Measurements from ENCODE around the gene PHACTR3.

Gene PHACTR3

DNA sequence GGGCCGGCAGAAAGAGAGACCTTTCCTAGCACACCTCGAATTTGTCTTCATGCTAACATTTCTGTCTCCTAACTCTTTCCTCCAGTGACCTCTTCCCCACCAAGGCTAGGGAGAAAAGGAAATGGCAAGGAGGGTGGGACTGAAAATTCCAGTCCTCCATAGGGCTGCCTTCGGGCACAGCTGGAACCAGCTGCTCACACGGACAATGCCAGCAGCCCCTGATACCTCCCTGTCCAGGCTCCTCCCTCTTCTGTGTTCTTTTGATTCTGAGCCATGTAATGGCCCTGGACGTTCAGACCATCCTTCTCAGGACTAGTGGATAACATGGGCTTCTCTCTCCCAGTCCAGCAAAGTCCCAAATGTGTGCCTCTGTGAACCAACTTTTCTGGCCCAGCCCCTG is 29.1 kb upstream of the PHACTR3 start:
- no peak for DNase-seq

GRCh38 chr20:59575653-59576052 is 28.7 kb upstream of the PHACTR3 start:
- DNase-seq = no peak

DNA sequence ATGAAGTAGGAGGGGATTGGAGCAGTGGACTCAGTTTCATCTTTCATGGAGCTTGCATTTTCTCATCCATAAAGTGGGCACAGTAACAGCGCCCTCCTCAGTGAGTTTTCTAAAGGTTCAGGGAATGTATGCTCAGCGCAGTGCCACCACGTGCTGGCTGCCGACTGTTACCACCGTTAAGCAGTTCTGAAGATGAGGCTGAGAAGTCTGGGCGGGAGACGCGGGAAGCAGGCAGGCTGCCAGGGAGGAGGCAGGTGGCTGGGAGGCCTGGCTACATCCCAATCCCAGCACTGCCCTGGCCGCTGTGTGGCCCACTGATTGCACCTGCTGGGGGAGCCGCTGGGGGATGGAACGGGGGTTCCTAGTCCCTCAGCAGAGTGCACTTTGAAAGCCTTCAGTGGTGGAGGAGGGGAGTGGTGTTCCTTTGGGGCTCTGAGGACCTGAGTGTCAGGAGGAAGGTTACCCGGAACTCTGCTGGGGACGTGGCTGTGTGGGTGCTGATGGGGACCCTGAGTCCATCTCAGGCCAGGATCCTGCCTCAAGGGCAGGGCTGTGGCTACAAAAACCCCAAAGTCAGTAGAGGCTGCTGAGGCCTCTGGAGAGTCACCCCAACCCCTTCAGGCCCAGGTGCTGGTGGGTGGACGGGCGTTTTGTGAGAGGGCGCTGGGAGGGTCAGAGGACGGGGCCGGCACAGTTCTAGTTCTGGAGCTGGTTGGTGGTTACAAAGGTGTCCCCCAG is 28.0 kb upstream of the PHACTR3 start:
- no peak for DNase-seq

GRCh38 chr20:59577037-59577808 is 27.1 kb upstream of the PHACTR3 start:
- DNase-seq = no peak

DNA sequence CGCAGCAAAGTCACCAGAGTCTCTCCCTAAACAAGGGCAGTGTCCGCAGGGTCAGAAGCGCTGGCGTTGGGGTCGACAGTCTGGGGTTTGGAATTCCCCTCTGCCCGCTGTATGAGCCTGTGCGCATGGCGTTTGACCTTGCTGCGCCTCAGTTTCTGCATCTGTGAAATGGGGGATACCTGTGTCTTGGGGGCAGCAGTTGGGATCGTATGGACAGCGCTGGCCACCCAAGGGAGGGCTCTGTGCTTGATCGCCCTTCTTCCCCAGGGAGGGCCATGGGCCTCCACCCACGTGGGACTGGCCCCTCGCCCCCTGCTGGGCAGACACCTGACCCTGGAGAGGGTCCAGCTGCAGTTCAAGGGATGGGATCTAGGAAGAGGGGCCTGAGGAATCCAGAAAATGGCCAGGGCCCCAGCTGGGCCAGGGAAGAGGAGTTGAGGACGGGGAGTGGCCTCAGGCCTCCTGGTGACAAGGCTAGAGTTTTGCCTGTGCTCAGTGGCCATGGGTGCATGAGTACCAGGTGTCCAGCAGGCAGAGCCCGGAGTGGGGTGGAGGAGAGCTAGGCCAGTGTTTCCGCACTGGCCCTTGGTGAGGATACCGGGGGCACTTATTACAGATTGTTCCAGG is 26.4 kb upstream of the PHACTR3 start:
- no peak for DNase-seq

- DNase-seq = no peak
Measured at GRCh38 chr20:59578436-59579403, 25.6 kb upstream of the PHACTR3 start.

- DNase-seq = no peak
Measured at GRCh38 chr20:59579404-59580145, 24.8 kb upstream of the PHACTR3 start.

DNA sequence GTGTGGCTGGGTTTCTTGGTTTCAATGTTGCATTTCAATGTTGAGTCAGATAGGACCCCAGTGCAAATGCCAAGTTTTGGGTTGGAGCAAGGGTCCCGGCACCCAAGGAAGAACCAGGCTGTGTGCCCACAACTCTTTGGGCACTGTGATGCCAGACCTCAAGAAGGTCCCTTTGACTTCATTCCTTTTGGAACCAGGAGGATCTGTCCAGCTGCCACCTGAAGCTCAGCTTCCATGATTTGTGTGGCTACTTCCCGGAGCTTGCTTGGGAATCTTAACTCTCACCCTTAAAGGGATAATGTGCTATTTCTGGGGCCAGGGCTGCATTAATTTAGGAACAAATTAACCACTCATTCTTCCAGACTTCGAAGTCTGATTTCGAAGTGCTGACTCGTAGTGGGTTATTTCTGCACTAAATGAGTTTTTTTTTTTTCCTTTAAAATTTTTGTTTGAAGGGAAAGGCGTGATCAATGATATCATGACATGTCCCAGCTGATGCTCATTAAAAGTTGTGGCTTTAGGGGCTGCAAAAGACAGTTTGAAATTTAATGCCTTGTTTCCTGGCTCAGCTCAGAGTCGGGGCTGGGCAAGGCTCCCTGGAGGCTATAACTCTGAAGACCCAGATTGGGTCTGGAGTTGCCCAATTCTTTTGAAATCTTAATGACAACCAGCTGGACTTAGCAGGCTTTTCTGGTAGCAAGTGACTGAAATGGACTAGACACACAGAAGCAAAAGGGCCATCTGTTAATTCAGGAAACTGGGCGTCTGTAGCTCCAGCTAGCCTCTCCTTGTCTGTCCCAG is 24.0 kb upstream of the PHACTR3 start:
- DNase-seq = peak; percentile 94

- no peak for DNase-seq
Measured at GRCh38 chr20:59580991-59581401, 23.3 kb upstream of the PHACTR3 start.

GRCh38 chr20:59581993-59582679 is 22.2 kb upstream of the PHACTR3 start:
- peak; percentile 39 for DNase-seq

- peak; percentile 52 for DNase-seq
Measured at GRCh38 chr20:59583428-59584277, 20.7 kb upstream of the PHACTR3 start.

DNA sequence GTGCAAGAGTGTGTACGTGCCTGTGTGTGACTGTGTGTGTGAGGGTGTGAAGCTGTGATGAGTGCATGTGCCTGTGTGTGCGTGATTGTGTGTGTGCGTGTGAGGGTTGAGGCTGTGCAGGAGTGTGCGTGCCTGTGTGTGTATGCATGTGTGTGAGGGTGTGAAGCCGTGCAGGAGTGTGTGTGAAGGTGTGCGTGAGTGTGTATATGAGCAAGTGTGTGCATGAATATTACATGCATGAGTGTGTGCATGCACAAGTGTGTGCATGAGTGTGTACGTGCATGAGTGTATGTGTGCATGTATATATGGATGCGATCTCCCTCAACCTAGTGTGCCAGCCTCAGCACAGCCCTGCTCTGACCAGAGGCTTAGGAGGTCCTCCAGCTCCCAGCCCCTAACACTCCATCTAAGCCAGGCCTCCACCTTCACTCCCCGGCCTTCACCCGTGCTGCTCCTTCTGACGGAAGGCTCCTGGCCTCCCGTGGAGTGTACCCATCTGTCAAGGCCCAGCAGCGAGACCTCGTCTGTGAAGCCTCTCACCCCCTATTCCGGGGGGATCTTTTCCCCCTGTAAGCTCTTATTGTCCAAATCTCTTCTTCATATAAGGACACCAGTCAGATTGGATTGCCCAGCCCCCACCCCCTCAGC is 19.9 kb upstream of the PHACTR3 start:
- no peak for DNase-seq

DNA sequence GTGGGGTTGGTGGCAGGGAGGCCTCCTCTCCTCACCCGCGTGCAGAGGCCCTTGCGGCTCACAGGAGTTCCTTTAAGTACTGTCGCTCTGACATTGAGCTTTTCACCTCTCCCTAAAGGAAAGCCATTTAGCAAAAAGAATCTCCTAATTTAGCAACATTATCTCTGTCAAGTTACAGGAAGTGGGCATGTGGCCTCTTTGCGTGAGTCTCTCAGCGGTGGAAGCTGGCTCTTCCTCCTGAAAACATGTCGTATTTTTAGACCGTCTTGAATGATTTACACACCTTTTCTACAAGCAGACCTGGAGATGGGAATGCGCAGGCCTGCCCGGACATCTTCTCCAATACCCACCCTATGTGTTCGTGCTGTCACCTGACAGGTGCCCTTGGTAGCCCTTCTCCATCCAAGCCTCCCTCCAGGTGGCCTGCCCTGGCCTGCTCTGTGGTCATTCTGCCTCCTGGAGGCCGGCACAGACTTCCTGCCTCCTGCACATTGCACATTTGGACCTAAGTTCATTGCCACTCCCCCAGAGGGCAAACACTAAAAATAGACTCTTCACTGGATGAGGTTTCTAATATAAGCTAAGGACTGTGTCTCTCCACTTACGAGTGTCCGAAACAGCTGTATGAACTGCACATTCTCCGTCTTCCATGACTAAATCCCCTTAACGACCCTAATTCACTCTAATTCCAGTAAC is 18.5 kb upstream of the PHACTR3 start:
- DNase-seq = no peak

DNA sequence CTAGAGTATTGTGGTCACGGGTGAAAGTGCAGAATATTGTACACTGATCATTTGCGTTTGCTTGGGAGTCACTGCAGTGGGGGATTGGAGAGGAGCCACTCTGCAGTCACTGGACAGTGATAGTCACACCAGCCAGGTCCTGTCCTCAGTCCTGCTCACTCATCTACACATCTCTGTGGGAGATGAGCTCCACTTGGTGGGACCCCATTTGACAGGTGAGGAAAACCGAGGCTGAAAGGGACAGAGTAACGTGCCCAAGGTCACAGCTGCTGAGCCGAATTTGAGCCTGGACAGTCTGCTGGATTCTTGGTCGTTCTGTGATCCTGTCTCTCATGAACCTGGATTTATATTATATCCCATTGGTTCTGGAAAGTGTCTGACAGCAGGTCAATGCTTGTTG is 17.7 kb upstream of the PHACTR3 start:
- no peak for DNase-seq

DNA sequence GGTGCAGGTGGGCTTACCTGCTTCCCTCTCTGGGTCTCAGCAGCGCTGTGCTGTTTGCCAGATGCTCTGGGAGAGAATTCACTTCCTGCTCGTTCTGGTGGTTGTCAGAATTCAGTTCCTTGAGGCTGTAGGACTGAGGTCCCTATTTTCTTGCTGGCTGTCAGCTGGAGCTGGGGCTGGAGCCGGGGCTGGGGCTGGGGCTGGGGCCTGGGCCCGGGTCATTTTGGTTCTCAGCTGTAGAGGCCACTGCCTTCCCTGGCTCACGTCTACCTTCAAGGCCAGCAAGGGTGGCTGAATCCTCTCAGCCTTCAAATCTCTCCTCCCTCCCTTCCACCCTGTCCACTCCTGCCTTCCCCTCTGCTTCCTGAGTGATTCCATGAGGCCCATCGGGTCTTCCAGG is 16.8 kb upstream of the PHACTR3 start:
- DNase-seq = no peak

GRCh38 chr20:59588236-59588855 is 16.0 kb upstream of the PHACTR3 start:
- DNase-seq = no peak

DNA sequence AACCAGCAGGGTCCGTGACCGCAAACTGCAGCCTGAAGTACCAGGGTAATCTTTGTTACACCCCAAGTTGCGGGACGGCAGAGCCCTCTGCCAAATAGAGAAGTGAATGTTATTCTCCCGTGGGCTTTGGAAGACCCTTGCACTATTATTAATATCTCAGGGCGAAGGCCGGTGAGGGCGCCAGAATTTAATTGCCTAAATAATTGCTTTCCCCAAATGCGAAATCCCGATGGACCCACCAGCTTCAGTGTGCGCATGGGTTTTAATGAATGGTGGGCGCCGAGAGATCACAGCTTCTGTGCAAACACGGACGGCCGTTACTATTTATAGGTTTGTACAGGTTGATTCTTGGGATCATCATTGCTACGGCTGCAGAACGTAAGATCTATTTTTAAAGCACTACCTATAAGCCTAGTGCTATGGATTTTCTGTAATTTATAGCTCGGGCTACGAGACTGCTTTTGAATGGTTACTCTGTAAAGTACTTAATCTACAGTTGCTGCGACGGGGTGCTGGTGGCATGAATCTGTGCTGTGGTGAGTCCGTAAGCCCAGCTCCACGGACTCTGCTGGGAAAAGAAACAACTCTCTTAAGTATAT is 15.2 kb upstream of the PHACTR3 start:
- DNase-seq = no peak
